Measurements from ENCODE around the gene APRT. TPM values are rescaled to one million over a fixed set of nuclear protein-coding genes. Genes with fewer than 3 reads are reported as not detected.

APRT gene
- total and polyA plus RNA-seq, 9 of the 15 experiments (the other 6 are each of a cell fraction or from before 2014, with no cell fraction given) = 41.7 to 409 (median 146) TPM

DNA sequence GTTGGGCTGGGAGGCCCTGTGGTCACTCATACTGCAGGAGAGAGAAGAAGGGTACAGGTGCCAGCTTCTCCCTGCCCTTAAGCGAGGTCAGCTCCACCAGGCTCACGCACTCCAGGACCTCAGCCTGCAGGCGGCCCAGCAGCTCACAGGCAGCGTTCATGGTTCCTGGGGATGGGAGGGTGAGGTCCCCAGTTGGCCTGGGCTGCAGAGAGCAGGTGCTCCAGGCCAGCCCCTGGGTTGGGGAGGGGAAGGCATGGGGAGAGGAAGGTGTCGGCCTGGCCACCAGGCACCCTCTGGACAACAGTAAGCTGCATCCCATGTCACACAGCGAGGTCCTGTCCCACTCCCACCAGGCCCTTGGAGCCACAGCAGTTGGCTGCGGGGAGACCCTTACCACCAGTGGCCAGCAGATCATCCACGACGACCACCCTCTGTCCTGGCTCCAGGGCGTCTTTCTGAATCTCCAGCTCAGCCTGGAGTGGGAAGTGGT is 2.0 kb downstream of the APRT start (continued):
- TF ChIP-seq, protein P1, sequence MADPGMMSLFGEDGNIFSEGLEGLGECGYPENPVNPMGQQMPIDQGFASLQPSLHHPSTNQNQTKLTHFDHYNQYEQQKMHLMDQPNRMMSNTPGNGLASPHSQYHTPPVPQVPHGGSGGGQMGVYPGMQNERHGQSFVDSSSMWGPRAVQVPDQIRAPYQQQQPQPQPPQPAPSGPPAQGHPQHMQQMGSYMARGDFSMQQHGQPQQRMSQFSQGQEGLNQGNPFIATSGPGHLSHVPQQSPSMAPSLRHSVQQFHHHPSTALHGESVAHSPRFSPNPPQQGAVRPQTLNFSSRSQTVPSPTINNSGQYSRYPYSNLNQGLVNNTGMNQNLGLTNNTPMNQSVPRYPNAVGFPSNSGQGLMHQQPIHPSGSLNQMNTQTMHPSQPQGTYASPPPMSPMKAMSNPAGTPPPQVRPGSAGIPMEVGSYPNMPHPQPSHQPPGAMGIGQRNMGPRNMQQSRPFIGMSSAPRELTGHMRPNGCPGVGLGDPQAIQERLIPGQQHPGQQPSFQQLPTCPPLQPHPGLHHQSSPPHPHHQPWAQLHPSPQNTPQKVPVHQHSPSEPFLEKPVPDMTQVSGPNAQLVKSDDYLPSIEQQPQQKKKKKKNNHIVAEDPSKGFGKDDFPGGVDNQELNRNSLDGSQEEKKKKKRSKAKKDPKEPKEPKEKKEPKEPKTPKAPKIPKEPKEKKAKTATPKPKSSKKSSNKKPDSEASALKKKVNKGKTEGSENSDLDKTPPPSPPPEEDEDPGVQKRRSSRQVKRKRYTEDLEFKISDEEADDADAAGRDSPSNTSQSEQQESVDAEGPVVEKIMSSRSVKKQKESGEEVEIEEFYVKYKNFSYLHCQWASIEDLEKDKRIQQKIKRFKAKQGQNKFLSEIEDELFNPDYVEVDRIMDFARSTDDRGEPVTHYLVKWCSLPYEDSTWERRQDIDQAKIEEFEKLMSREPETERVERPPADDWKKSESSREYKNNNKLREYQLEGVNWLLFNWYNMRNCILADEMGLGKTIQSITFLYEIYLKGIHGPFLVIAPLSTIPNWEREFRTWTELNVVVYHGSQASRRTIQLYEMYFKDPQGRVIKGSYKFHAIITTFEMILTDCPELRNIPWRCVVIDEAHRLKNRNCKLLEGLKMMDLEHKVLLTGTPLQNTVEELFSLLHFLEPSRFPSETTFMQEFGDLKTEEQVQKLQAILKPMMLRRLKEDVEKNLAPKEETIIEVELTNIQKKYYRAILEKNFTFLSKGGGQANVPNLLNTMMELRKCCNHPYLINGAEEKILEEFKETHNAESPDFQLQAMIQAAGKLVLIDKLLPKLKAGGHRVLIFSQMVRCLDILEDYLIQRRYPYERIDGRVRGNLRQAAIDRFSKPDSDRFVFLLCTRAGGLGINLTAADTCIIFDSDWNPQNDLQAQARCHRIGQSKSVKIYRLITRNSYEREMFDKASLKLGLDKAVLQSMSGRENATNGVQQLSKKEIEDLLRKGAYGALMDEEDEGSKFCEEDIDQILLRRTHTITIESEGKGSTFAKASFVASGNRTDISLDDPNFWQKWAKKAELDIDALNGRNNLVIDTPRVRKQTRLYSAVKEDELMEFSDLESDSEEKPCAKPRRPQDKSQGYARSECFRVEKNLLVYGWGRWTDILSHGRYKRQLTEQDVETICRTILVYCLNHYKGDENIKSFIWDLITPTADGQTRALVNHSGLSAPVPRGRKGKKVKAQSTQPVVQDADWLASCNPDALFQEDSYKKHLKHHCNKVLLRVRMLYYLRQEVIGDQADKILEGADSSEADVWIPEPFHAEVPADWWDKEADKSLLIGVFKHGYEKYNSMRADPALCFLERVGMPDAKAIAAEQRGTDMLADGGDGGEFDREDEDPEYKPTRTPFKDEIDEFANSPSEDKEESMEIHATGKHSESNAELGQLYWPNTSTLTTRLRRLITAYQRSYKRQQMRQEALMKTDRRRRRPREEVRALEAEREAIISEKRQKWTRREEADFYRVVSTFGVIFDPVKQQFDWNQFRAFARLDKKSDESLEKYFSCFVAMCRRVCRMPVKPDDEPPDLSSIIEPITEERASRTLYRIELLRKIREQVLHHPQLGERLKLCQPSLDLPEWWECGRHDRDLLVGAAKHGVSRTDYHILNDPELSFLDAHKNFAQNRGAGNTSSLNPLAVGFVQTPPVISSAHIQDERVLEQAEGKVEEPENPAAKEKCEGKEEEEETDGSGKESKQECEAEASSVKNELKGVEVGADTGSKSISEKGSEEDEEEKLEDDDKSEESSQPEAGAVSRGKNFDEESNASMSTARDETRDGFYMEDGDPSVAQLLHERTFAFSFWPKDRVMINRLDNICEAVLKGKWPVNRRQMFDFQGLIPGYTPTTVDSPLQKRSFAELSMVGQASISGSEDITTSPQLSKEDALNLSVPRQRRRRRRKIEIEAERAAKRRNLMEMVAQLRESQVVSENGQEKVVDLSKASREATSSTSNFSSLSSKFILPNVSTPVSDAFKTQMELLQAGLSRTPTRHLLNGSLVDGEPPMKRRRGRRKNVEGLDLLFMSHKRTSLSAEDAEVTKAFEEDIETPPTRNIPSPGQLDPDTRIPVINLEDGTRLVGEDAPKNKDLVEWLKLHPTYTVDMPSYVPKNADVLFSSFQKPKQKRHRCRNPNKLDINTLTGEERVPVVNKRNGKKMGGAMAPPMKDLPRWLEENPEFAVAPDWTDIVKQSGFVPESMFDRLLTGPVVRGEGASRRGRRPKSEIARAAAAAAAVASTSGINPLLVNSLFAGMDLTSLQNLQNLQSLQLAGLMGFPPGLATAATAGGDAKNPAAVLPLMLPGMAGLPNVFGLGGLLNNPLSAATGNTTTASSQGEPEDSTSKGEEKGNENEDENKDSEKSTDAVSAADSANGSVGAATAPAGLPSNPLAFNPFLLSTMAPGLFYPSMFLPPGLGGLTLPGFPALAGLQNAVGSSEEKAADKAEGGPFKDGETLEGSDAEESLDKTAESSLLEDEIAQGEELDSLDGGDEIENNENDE (IDR thresholded peaks at IDR 0.05; ENCODE audit: low read depth, low read length) = peak; percentile 20
- no peak for TF ChIP-seq NFATC3 (IDR thresholded peaks at IDR 0.05)
- TF ChIP-seq TEAD4 (IDR thresholded peaks at IDR 0.05; ENCODE audit: low read length) = 0 out of 2 replicates have a peak, but pooled peaks have one; percentile 3
- TF ChIP-seq TEAD4 (CRISPR knock-in tag; IDR thresholded peaks at IDR 0.05; ENCODE audit: borderline replicate concordance) = no peak
- peak; percentile 24; the same call in 1 of the 2 replicates for TF ChIP-seq NCOR1 (IDR thresholded peaks at IDR 0.05)
- 0 out of 4 replicates have a peak, but pooled peaks of 1 of the 2 experiments have one; percentile 17 for TF ChIP-seq SIN3A (IDR thresholded peaks at IDR 0.05; ENCODE audit: borderline replicate concordance in 2 of 2, control insufficient read depth in 1 of 2, low read depth in 2 of 2, low read length in 2 of 2)
- 0 out of 2 replicates have a peak, but pooled peaks have one; percentile 4 for TF ChIP-seq THRAP3 (IDR thresholded peaks at IDR 0.05; ENCODE audit: borderline replicate concordance)
- TF ChIP-seq, protein P2, sequence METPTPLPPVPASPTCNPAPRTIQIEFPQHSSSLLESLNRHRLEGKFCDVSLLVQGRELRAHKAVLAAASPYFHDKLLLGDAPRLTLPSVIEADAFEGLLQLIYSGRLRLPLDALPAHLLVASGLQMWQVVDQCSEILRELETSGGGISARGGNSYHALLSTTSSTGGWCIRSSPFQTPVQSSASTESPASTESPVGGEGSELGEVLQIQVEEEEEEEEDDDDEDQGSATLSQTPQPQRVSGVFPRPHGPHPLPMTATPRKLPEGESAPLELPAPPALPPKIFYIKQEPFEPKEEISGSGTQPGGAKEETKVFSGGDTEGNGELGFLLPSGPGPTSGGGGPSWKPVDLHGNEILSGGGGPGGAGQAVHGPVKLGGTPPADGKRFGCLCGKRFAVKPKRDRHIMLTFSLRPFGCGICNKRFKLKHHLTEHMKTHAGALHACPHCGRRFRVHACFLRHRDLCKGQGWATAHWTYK (CRISPR knock-in tag; IDR thresholded peaks at IDR 0.05) = 0 out of 2 replicates have a peak, but pooled peaks have one; percentile 9
- TF ChIP-seq CC2D1A (IDR thresholded peaks at IDR 0.05) = no peak
- TF ChIP-seq MAZ (CRISPR knock-in tag; conservative IDR thresholded peaks at IDR 0.05 in 1 of 2, IDR thresholded peaks at IDR 0.05 in 1 of 2) = 0 out of 4 replicates have a peak, but pooled peaks of 1 of the 2 experiments have one; percentile 11
